Suprapubic skin (tissue), 3 donors: Measurements from ENCODE around the gene TECPR2.

ENCODE experiments used
- CTCF ChIP-seq, 2 donors: fragments of 200-600 bp in 1 of 2; fragments of 450-650 bp in 1 of 2; sonication (generic) in 1 of 2; IDR thresholded peaks; one replicate each; pipeline ENCODE4 v1.5.1; 2016 to 2019; ENCODE audit warnings: antibody characterized with exemption in 2 of 2, mild to moderate bottlenecking in 1 of 2, moderate library complexity in 1 of 2
- POLR2A ChIP-seq, 2 donors: fragments of 450-650 bp; IDR thresholded peaks; one replicate each; pipeline ENCODE4 v1.6.1; 2017; ENCODE audit warnings: antibody characterized with exemption in 2 of 2, mild to moderate bottlenecking in 2 of 2, moderate library complexity in 2 of 2

DNA sequence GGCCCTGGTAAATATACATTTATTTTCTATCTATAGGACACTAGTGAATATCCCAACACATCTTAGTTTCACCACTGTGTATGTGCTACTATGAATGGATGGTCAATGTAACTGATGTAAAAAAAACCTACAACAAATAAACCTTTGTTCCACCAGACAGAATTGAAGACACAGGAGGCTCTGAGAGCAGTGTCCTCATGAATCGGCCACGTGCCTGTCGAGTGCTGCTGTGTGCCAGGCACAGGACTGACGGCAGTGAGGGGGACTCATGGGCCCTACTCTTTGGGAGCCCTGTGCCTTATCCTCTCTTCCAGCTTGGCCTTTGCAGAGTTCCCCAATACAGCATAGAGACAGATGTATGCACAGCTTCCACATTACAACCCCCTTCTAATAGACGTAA is 18.3 kb upstream of the TECPR2 start:
- TF ChIP-seq POLR2A (IDR thresholded peaks at IDR 0.05) (no peak), CTCF (IDR thresholded peaks at IDR 0.05) (no peak)
